ENCODE data around the gene ANKHD1.

GRCh38 chr5:140568443-140569063 is 166.9 kb downstream of the ANKHD1 start:
- TF ChIP-seq POLR2A (IDR thresholded peaks at IDR 0.05), result no peak
- TF ChIP-seq CTCF (IDR thresholded peaks at IDR 0.05), result no peak

All from breast epithelium (tissue), 3 donors.